ENCODE data around the gene DCANP1.

The DCANP1 gene

DNA sequence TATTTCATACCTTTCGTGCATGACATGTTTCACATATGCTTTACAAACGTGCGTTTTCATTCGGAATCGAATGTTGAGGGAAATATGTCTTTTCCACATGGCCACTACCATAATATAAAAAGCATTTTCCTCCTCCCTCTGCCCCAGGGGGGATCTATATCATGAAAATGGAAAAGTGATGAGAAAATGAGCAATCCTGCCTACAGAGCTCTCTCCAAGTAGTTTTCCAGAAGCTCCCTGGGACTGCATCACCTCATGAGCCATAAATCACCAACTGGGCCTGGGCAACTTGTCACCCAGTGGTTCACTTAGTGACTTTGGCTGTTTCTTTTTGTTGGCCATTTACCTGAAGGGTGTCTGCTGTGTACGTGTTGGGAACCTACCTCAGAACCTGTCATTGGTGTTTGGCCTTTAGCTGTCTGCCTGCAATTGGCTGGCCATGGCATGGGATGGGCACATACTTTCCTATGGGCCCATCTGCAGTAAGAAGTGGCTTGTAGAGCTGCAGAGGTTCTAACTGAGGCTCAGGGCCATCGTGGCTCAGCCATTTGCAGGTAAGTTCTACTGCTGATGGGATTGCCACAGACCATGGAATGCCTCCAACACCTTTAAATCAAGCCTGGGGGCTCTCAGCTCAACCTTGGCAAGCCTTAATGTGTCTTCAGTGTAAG, 14.5 kb upstream of the DCANP1 start:
- TF ChIP-seq, protein P1, sequence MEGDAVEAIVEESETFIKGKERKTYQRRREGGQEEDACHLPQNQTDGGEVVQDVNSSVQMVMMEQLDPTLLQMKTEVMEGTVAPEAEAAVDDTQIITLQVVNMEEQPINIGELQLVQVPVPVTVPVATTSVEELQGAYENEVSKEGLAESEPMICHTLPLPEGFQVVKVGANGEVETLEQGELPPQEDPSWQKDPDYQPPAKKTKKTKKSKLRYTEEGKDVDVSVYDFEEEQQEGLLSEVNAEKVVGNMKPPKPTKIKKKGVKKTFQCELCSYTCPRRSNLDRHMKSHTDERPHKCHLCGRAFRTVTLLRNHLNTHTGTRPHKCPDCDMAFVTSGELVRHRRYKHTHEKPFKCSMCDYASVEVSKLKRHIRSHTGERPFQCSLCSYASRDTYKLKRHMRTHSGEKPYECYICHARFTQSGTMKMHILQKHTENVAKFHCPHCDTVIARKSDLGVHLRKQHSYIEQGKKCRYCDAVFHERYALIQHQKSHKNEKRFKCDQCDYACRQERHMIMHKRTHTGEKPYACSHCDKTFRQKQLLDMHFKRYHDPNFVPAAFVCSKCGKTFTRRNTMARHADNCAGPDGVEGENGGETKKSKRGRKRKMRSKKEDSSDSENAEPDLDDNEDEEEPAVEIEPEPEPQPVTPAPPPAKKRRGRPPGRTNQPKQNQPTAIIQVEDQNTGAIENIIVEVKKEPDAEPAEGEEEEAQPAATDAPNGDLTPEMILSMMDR (IDR thresholded peaks at IDR 0.05; ENCODE audit: low read depth, low read length) = no peak
- no peak for TF ChIP-seq EZH2phosphoT487 (IDR thresholded peaks at IDR 0.05; ENCODE audit: low read depth)

DNA sequence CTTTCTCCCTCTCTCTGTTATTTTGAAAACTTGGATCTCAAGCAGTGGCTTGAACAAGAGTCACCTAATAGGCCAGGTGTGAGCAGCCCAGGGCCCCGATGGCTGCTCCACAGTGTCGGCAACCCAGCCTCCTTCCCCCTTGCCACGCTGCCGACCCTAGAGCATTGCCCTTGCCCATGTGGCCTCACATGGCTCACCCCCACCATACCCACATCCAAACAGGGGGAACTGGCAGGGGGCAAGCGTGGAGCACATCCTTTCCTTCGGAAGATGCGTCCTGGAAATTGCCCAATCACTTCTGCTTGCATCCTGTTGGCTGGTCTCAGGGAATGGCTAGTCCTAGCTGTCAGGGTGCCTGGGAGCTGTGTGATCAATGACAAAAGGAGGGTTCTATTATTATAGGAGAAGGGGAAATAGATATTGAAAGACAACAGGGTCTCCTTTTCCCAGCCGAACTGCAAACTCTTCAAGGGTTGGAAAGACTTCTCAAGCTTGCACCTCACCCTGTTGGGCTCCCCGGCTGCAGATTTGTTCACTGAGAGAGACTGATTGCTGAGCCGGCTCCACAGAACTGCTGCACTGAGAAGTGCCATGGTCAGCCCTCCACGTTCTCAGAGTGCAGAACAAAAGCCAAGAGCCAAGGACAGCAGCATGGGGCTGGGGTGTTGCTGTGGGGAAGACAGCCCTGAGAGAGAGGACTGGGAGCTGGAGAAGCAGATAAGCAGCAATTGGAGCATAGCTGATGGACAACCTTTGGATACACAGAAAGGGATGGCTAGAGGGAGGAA, 13.3 kb upstream of the DCANP1 start:
- no peak for TF ChIP-seq EZH2phosphoT487 (IDR thresholded peaks at IDR 0.05; ENCODE audit: low read depth)
- Histone ChIP-seq H3K9ac (ENCODE audit: low read length) (no peak overlapping the region), H4K20me1 (ENCODE audit: insufficient read depth, low read length) (no peaks in the 10 kb centered on the region), H3K4me1 (ENCODE audit: low read length) (peaks cover 13% of the 10 kb centered on the region), H3K4me3 (ENCODE audit: low read length) (no peak overlapping the region), H3K27me3 (ENCODE audit: low read depth, low read length) (peaks cover 12% of the 10 kb centered on the region; the same call in 1 of the 2 replicates), H3K4me2 (ENCODE audit: low read length) (no peak overlapping the region), H3K79me2 (ENCODE audit: low read length) (no peaks in the 10 kb centered on the region), H2AFZ (ENCODE audit: low read depth, low read length) (no peak overlapping the region), H3K27ac (ENCODE audit: low read length) (no peak overlapping the region), H3K9me3 (ENCODE audit: insufficient read depth, low read length) (no peaks in the 10 kb centered on the region), H3K36me3 (replicated peaks; ENCODE audit: low read depth, low read length) (no peaks in the 10 kb centered on the region)

More for the DNA sequence above, 14.5 kb upstream of the DCANP1 start:
- Histone ChIP-seq H3K4me3 (ENCODE audit: low read length) (no peak overlapping the region), H2AFZ (ENCODE audit: low read depth, low read length) (no peak overlapping the region), H3K27me3 (ENCODE audit: low read depth, low read length) (peaks cover 17% of the 10 kb centered on the region; the same call in 1 of the 2 replicates), H3K4me2 (ENCODE audit: low read length) (no peak overlapping the region), H3K9me3 (ENCODE audit: insufficient read depth, low read length) (no peaks in the 10 kb centered on the region), H4K20me1 (ENCODE audit: insufficient read depth, low read length) (no peaks in the 10 kb centered on the region), H3K9ac (ENCODE audit: low read length) (no peak overlapping the region), H3K36me3 (replicated peaks; ENCODE audit: low read depth, low read length) (no peaks in the 10 kb centered on the region), H3K4me1 (ENCODE audit: low read length) (peaks cover 9% of the 10 kb centered on the region), H3K79me2 (ENCODE audit: low read length) (no peaks in the 10 kb centered on the region), H3K27ac (ENCODE audit: low read length) (no peak overlapping the region)

DNA sequence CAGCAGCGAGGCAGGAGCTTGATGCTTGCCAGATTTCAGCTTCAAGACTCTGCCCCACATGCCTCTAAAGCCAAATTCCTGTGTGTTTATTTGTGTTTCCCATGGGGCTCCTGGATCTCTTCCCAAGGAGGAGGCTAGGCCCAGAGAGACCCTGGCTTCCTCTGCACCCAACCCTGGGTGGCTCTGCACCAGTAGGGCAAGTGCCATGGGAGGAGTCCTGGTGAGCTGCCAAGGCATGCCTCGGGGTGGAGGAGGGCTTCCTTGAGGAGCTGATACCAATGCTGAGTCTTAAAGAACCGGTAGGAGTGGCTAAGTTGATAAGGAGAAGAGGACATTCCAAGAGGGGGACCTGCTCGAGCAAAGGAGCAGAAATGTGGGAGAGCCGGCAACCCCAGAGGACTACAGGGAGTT, 11.8 kb upstream of the DCANP1 start:
- no peak for TF ChIP-seq EZH2phosphoT487 (IDR thresholded peaks at IDR 0.05; ENCODE audit: low read depth)
- TF ChIP-seq, protein P1 (IDR thresholded peaks at IDR 0.05; ENCODE audit: low read depth, low read length) = no peak
- Histone ChIP-seq H3K27me3 (ENCODE audit: low read depth, low read length) (peaks cover 5% of the 10 kb centered on the region; the same call in 1 of the 2 replicates), H4K20me1 (ENCODE audit: insufficient read depth, low read length) (no peaks in the 10 kb centered on the region), H2AFZ (ENCODE audit: low read depth, low read length) (no peak overlapping the region), H3K4me2 (ENCODE audit: low read length) (no peak overlapping the region), H3K36me3 (replicated peaks; ENCODE audit: low read depth, low read length) (no peaks in the 10 kb centered on the region), H3K4me1 (ENCODE audit: low read length) (peaks cover 13% of the 10 kb centered on the region), H3K9me3 (ENCODE audit: insufficient read depth, low read length) (no peaks in the 10 kb centered on the region), H3K9ac (ENCODE audit: low read length) (no peak overlapping the region), H3K79me2 (ENCODE audit: low read length) (no peaks in the 10 kb centered on the region), H3K27ac (ENCODE audit: low read length) (no peak overlapping the region), H3K4me3 (ENCODE audit: low read length) (no peak overlapping the region)

DNA sequence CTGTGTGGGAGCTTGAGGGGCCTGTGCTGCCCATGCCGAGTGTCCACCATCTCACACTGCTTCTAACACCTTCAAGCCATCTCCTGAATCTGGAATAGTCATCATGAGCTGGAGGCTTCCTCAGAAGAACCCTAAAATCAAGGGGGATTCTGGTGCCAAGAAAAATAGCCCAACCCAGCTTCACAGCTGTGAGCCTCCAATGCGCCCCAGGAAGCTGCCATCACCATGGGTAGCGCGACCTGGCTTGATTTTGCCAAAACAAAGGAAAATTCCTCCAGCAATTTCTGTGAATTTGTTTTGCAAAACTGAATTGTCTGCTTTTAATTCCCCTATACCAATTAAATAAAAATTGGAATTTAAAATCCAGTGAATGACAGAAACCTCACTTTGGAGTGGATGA, 11.2 kb upstream of the DCANP1 start:
- no peak overlapping the region for H2AFZ ChIP-seq (ENCODE audit: low read depth, low read length)
- TF ChIP-seq, protein P1 (IDR thresholded peaks at IDR 0.05; ENCODE audit: low read depth, low read length) = no peak
- H3K27ac ChIP-seq (ENCODE audit: low read length) = no peak overlapping the region
- H3K4me3 ChIP-seq (ENCODE audit: low read length) = no peak overlapping the region
- H3K27me3 ChIP-seq (ENCODE audit: low read depth, low read length) = 0 out of 2 replicates have a peak, but pooled peaks cover 3% of the 10 kb centered on the region
- H3K79me2 ChIP-seq (ENCODE audit: low read length) = no peaks in the 10 kb centered on the region
- peaks cover 13% of the 10 kb centered on the region for H3K4me1 ChIP-seq (ENCODE audit: low read length)
- no peaks in the 10 kb centered on the region for H3K9me3 ChIP-seq (ENCODE audit: insufficient read depth, low read length)
- H4K20me1 ChIP-seq (ENCODE audit: insufficient read depth, low read length) = no peaks in the 10 kb centered on the region
- H3K36me3 ChIP-seq (replicated peaks; ENCODE audit: low read depth, low read length) = no peaks in the 10 kb centered on the region
- H3K9ac ChIP-seq (ENCODE audit: low read length) = no peak overlapping the region
- H3K4me2 ChIP-seq (ENCODE audit: low read length) = no peak overlapping the region
